GM10248 (cell line): Measurements from ENCODE around the gene ABCC8.

ENCODE experiments used
- CTCF ChIA-PET: fragments of 300-600 bp; sonication (Branson Sonifier 250); formaldehyde crosslinking; extraction: SDS; loops from one replicate; lab custom pipeline; 2021; ENCODE audit warnings: antibody characterized with exemption; lab: Yijun Ruan, JAX
- POLR2A ChIA-PET: fragments of 350-650 bp; sonication (Branson Sonifier 250); formaldehyde crosslinking; extraction: SDS; loops from one replicate; lab custom pipeline; 2020; ENCODE audit warnings: antibody characterized with exemption; lab: Yijun Ruan, JAX
- DNase-seq: peaks from one replicate; pipeline ENCODE4 v3.0.0; 2012; ENCODE audit errors: extremely low spot score
- CTCF ChIP-seq: IDR thresholded peaks from 2 replicates; pipeline ENCODE4 v1.5.1; 2012; ENCODE audit warnings: mild to moderate bottlenecking, low read depth; ENCODE audit errors: extremely low read depth, missing control alignments, control extremely low read depth

ABCC8 gene

GRCh38 chr11:17388609-17389210, 87.9 kb downstream of the ABCC8 start, which contains the start of gene KCNJ11:
TSS of gene KCNJ11 (minus strand) at chr11:17388659. CDS start at chr11:17388091, 568 bp downstream.
- ChIA-PET CTCF (interaction anchor here (0.7 to 14.8 kb wide), 16 partner anchors 9 to 177 kb away, joined by 3 to 220 read pairs (median 4); partner anchors contain the start of gene OTOG), POLR2A (no interaction called here)
- no peak for TF ChIP-seq CTCF
- peak; percentile 25 for DNase-seq

- POLR2A ChIA-PET = no interaction called here
- DNase-seq = no peak
These were observed 88.8 kb downstream of the ABCC8 start for GRCh38 chr11:17387811-17388210.

DNA sequence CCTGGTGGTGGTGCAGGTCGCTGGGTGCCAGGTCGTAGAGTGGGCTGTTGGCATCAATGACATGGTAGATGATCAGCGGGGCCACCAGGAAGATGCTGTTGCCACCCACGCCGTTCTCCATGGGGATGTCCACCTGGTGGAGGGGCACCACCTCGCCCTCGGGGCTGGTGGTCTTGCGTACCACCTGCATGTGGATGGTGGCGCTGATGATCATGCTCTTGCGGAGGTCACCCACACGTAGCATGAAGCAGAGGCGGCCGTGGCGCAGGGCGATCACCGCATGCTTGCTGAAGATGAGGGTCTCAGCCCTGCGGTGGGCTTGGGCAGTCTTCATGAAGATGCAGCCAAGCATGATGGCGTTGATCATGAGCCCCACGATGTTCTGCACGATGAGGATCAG, 89.4 kb downstream of the ABCC8 start:
- no peak for TF ChIP-seq CTCF
- POLR2A ChIA-PET = no interaction called here
- CTCF ChIA-PET = interaction anchor here (0.7 to 14.8 kb wide), 11 partner anchors 13 to 157 kb away, joined by 3 to 220 read pairs (median 4); no protein-coding TSS in a partner anchor
- no peak for DNase-seq

More at GRCh38 chr11:17387811-17388210, 88.8 kb downstream of the ABCC8 start:
- CTCF ChIA-PET = interaction anchor here (0.7 to 14.8 kb wide), 5 partner anchors 78 to 160 kb away, joined by 3 to 220 read pairs (median 4); partner anchors contain the start of gene OTOG
- no peak for TF ChIP-seq CTCF

- peak; percentile 69 for DNase-seq
- ChIA-PET POLR2A (no interaction called here), CTCF (interaction anchor here (0.7 to 14.8 kb wide), 12 partner anchors 7 to 157 kb away, joined by 3 to 220 read pairs (median 4); no protein-coding TSS in a partner anchor)
- peak; percentile 61 for TF ChIP-seq CTCF
These were observed 90.1 kb downstream of the ABCC8 start for GRCh38 chr11:17386331-17387084.

- ChIA-PET CTCF (interaction anchor here (1.0 to 14.8 kb wide), 9 partner anchors 8 to 156 kb away, joined by 3 to 220 read pairs (median 12); no protein-coding TSS in a partner anchor), POLR2A (no interaction called here)
- no peak for TF ChIP-seq CTCF
- no peak for DNase-seq
These were observed 90.7 kb downstream of the ABCC8 start for GRCh38 chr11:17385926-17386325.

GRCh38 chr11:17385492-17385891, 91.2 kb downstream of the ABCC8 start:
- ChIA-PET POLR2A (no interaction called here), CTCF (interaction anchor here (0.7 to 14.8 kb wide), 9 partner anchors 8 to 155 kb away, joined by 3 to 220 read pairs (median 22); no protein-coding TSS in a partner anchor)
- TF ChIP-seq CTCF = no peak
- DNase-seq = no peak
